Keratinocyte (primary cell): ENCODE results near the gene VAMP1. TPM values are rescaled to one million over a fixed set of nuclear protein-coding genes. Genes with fewer than 3 reads are reported as not detected.
"Not testable (repeated sequence)": the region's sequence is repeated elsewhere in the genome, so short reads cannot be mapped to it uniquely, and the experiment has no call there.

ENCODE experiments used
- DNase-seq: peaks from one replicate; pipeline ENCODE4 v3.0.0-alpha.2; 2011; ENCODE audit warnings: low read depth, missing footprints, low spot score
- FAIRE-seq: peaks from 2 replicates; lab custom pipeline; 2011; peaks lifted over from hg19 to GRCh38; lab: Jason Lieb, UNC
- H2AFZ ChIP-seq: 2 replicates; pipeline ENCODE4 v1.6.0; 2012; ENCODE audit warnings: low read length, control low read depth, inconsistent platforms; ENCODE audit not compliant: control insufficient read depth
- H3K27ac ChIP-seq: 2 replicates; pipeline ENCODE4 v1.5.1; 2011; ENCODE audit warnings: low read length; ENCODE audit not compliant: control insufficient read depth, insufficient read depth
- H3K27me3 ChIP-seq: 3 replicates; pipeline ENCODE4 v1.6.0; 2011; ENCODE audit warnings: low read length; ENCODE audit not compliant: control insufficient read depth, insufficient read depth; ENCODE audit errors: extremely low read depth
- H3K36me3 ChIP-seq, 2 experiments: 2 replicates in 1 of 2; 3 replicates in 1 of 2; pipeline ENCODE4 v1.5.1; 2011; ENCODE audit warnings: low read length in 2 of 2, mild to moderate bottlenecking in 1 of 2; ENCODE audit not compliant: control insufficient read depth in 2 of 2, insufficient read depth in 2 of 2; ENCODE audit errors: extremely low read depth in 1 of 2
- H3K4me1 ChIP-seq: 3 replicates; pipeline ENCODE4 v1.5.1; 2011; ENCODE audit warnings: low read length; ENCODE audit not compliant: control insufficient read depth, insufficient read depth; ENCODE audit errors: extremely low read depth
- H3K4me2 ChIP-seq: 3 replicates; pipeline ENCODE4 v1.6.0; 2011; ENCODE audit warnings: low read depth, low read length; ENCODE audit not compliant: control insufficient read depth, insufficient read depth; ENCODE audit errors: extremely low read depth
- H3K4me3 ChIP-seq, 3 experiments: fragments of 200-600 bp in 1 of 3; sonication (generic) in 1 of 3; 2 replicates in 2 of 3; 3 replicates in 1 of 3; pipeline ENCODE4 v1.5.1; 2011 to 2016; ENCODE audit warnings: low read length in 3 of 3, mild to moderate bottlenecking in 3 of 3, control low read depth in 2 of 3, inconsistent platforms in 1 of 3, low read depth in 1 of 3, mixed read lengths in 1 of 3, mixed run types in 1 of 3, moderate library complexity in 1 of 3; ENCODE audit not compliant: control insufficient read depth in 2 of 3, insufficient read depth in 2 of 3; ENCODE audit errors: extremely low read depth in 1 of 3
- H3K79me2 ChIP-seq: 2 replicates; pipeline ENCODE4 v1.6.0; 2012; ENCODE audit warnings: low read length; ENCODE audit not compliant: control insufficient read depth, insufficient read depth
- H3K9ac ChIP-seq: 3 replicates; pipeline ENCODE4 v1.6.0; 2011; ENCODE audit warnings: low read length; ENCODE audit not compliant: control insufficient read depth, insufficient read depth; ENCODE audit errors: extremely low read depth
- H3K9me1 ChIP-seq: 3 replicates; pipeline ENCODE4 v1.6.0; 2011; ENCODE audit warnings: low read length; ENCODE audit not compliant: control insufficient read depth, insufficient read depth; ENCODE audit errors: extremely low read depth
- H3K9me3 ChIP-seq: 2 replicates; pipeline ENCODE4 v1.5.1; 2012; ENCODE audit warnings: low read depth, low read length; ENCODE audit not compliant: control insufficient read depth
- H4K20me1 ChIP-seq: 3 replicates; pipeline ENCODE4 v1.6.0; 2011; ENCODE audit warnings: low read length; ENCODE audit not compliant: control insufficient read depth, insufficient read depth; ENCODE audit errors: extremely low read depth
- EZH2 ChIP-seq: IDR thresholded peaks from one replicate; pipeline ENCODE4 v1.6.1; 2012; ENCODE audit warnings: inconsistent platforms, mild to moderate bottlenecking, low read length, moderate library complexity
- dilution Hi-C: fragments of 300-500 bp; cut with MboI; formaldehyde crosslinking; loops from one replicate; pipeline ENCODE4 v1.7.0; 2020; ENCODE audit warnings: low sequenced_read_pairs; ENCODE audit not compliant: extremely low pct_ligation_motif_present
- polyA plus RNA-seq, 5 experiments: library from polyadenylated mRNA; depleted of rRNA in 3 of 5; stranded (reverse) in 3 of 5; stranded (forward) in 1 of 5; unstranded in 1 of 5; fragments of >200 nt; gene quantifications; 1 replicate in 1 of 5; 2 replicates in 3 of 5; 3 replicates in 1 of 5; pipeline versions ENCODE4 v1.2.1 to v1.2.3, GENCODE V29; 2011 to 2012; ENCODE audit warnings: missing spikeins in 2 of 5, low read depth in 1 of 5, low replicate concordance in 1 of 5
- TF ChIP-seq, protein P1 (sequence below), 3 experiments: IDR thresholded peaks in 1 of 3; conservative IDR thresholded peaks in 1 of 3; optimal IDR thresholded peaks in 1 of 3; 2 replicates in 2 of 3; 3 replicates in 1 of 3; pipeline versions ENCODE3 to v1.5.1; 2011; ENCODE audit warnings: low read length in 3 of 3, mild to moderate bottlenecking in 3 of 3, moderate library complexity in 2 of 3, control low read depth in 1 of 3, inconsistent platforms in 1 of 3; ENCODE audit not compliant: insufficient read depth in 2 of 3; ENCODE audit errors: extremely low read depth in 1 of 3

Gene VAMP1
- polyA plus RNA-seq, 1 donor (not counting 4 experiments of a cell fraction or from before 2014, with no cell fraction given) = 6.7 TPM

DNA sequence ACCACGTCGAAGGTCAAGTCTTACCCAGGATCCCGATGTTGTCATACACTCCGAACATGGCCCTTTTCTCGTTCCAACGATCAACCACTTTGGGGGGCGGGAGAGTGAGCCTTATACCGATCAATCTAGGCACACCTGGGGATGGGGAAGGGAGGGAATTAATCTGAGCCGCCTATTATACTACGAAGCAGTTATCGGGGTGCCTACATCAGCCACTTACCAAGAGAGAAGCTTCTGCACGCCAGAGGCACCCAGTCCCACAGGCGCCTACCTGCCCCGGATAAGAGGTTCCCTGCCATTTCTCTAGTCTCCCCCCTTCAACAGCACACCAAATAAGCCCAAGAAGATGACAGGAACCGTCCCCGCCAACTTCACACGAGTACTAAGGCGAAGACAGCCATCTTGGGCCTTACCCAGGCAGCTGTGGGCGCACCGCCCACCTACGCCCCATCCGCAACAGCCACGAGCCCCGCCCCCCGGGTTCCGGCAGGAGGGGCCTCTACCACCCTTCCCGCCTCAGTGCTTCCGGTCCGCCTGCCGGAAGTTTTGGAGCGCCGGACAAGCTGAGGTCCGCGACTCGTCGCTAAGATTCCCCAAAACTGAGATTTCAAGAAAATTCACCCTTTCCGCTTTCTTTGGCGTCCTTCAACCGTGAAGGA lies 22.5 kb upstream of the VAMP1 start, which contains the start of gene MRPL51:
Gene MRPL51, minus strand, starts transcription at position 425 of the 659 bp plus-strand sequence. Its CDS starts 126 bp downstream, at position 299.
- H3K9ac ChIP-seq = peak within 1 kb of the TSS; percentile 95
- peaks cover 4 to 6% of the 10 kb centered on the region in 2 experiments for H3K36me3 ChIP-seq
- FAIRE-seq (no peak), DNase-seq (no peak)
- no peaks in the 10 kb centered on the region for H3K9me1 ChIP-seq
- peaks cover 41% of the 10 kb centered on the region for H3K79me2 ChIP-seq
- H3K27me3 ChIP-seq = no peaks in the 10 kb centered on the region
- TF ChIP-seq, protein P1, sequence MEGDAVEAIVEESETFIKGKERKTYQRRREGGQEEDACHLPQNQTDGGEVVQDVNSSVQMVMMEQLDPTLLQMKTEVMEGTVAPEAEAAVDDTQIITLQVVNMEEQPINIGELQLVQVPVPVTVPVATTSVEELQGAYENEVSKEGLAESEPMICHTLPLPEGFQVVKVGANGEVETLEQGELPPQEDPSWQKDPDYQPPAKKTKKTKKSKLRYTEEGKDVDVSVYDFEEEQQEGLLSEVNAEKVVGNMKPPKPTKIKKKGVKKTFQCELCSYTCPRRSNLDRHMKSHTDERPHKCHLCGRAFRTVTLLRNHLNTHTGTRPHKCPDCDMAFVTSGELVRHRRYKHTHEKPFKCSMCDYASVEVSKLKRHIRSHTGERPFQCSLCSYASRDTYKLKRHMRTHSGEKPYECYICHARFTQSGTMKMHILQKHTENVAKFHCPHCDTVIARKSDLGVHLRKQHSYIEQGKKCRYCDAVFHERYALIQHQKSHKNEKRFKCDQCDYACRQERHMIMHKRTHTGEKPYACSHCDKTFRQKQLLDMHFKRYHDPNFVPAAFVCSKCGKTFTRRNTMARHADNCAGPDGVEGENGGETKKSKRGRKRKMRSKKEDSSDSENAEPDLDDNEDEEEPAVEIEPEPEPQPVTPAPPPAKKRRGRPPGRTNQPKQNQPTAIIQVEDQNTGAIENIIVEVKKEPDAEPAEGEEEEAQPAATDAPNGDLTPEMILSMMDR (optimal IDR thresholded peaks at IDR 0.05 in 1 of 3, IDR thresholded peaks at IDR 0.05 in 1 of 3, conservative IDR thresholded peaks at IDR 0.05 in 1 of 3; ENCODE audit: extremely low read depth in 1 of 3, insufficient read depth in 2 of 3, low read length in 3 of 3) = no peak
- TF ChIP-seq EZH2 = no peak
- no peaks in the 10 kb centered on the region for H3K9me3 ChIP-seq
- dilution Hi-C loops = no loop called here
- H2AFZ ChIP-seq = peak within 1 kb of the TSS; percentile 98
- peak within 1 kb of the TSS; percentile 89 for H3K27ac ChIP-seq
- peak within 1 kb of the TSS; percentile 48 to 99 (median 95) for H3K4me3 ChIP-seq
- H3K4me2 ChIP-seq = peak within 1 kb of the TSS; percentile 99
- H3K4me1 ChIP-seq = peaks cover 22% of the 10 kb centered on the region
- H4K20me1 ChIP-seq = no peaks in the 10 kb centered on the region

DNA sequence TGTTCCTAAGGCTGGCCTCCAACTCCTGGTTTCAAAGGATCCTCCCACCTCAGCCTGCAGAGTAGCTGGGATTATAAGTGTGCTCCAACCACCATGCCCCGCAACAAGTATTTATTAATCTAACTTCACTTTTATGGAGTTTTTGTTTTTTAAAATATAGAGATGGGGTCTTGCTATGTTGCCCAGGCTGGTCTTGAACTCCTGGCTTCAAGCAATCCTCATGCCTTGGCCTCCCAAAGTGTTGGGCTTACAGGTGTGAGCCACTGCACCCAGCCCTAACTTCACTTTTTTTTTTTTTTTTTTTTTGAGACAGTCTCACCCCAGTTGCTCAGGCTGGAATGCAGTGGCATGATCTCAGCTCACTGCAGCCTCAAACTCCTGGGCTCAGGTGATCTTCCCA lies 20.2 kb upstream of the VAMP1 start:
- H3K9me1 ChIP-seq, H3K27ac ChIP-seq, dilution Hi-C loops, H3K4me3 ChIP-seq, H4K20me1 ChIP-seq, H3K9me3 ChIP-seq, H3K36me3 ChIP-seq, H2AFZ ChIP-seq, H3K4me2 ChIP-seq, FAIRE-seq, DNase-seq, H3K9ac ChIP-seq, H3K27me3 ChIP-seq: not testable (repeated sequence)
- Histone ChIP-seq H3K79me2 (peaks cover 24% of the 10 kb centered on the region), H3K4me1 (peaks cover 20% of the 10 kb centered on the region)
